ENCODE results near the gene ITPR3. TPM values are rescaled to one million over a fixed set of nuclear protein-coding genes. Genes with fewer than 3 reads are reported as not detected.

ITPR3 gene
- total and polyA plus RNA-seq, 2 donors (not counting 3 experiments of a cell fraction or from before 2014, with no cell fraction given): 28.8 to 52.2 TPM

DNA sequence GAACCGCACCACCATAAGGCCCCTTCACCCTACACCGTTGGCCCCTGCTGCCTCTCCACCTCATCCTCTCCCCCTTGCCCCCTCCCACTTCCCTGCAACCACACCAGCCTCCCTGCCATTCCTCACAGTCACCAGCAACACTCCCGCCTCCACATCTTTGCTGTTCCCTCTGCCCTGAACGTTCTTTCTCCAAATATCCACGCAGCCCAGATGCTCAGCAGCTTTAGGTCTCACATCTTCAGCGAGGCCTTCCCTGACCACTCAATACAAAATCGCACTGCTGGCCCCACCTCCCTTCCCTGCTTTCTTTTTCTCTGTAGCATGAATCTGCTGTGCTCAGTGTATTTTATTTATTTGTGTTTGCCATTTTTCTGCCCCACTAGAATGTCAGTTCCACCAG is 20.5 kb downstream of the ITPR3 start:
- dilution Hi-C loops (cut with MboI; ENCODE audit: extremely low pct_ligation_motif_present, low sequenced_read_pairs) (no loop called here), intact Hi-C loops (cut with micrococcal nuclease) (no loop called here)
- H3K4me3 ChIP-seq (replicated peaks in 1 of 3; ENCODE audit: insufficient read depth in 1 of 3, low read depth in 1 of 3, low read length in 3 of 3): no peak overlapping the region
- FAIRE-seq: no peak
- ChIA-PET CTCF (no interaction called here), POLR2A (no interaction called here)
- no peaks in the 10 kb centered on the region for H3K27me3 ChIP-seq (ENCODE audit: control insufficient read depth in 2 of 2, insufficient read depth in 2 of 2, low read length in 2 of 2)
- H3K4me2 ChIP-seq (ENCODE audit: insufficient read depth, low read length): no peak overlapping the region
- no peak overlapping the region for H2AFZ ChIP-seq (ENCODE audit: low read depth, low read length)
- no peaks in the 10 kb centered on the region for H3K9me1 ChIP-seq (replicated peaks; ENCODE audit: control insufficient read depth, extremely low read depth, insufficient read depth, low read length)
- H3K79me2 ChIP-seq (ENCODE audit: control insufficient read depth, insufficient read depth, low read length): peaks cover 7% of the 10 kb centered on the region
- H3K9me3 ChIP-seq (replicated peaks; ENCODE audit: control insufficient read depth, insufficient read depth, low read length): no peaks in the 10 kb centered on the region
- H3K36me3 ChIP-seq (ENCODE audit: control insufficient read depth in 2 of 2, extremely low read depth in 1 of 2, insufficient read depth in 2 of 2, low read length in 2 of 2): peaks cover 0 to 7% of the 10 kb centered on the region in 2 experiments
- TF ChIP-seq GATA2 (IDR thresholded peaks at IDR 0.05; ENCODE audit: insufficient read depth, insufficient read length, low read depth, low read length): no peak
- TF ChIP-seq, protein P1, sequence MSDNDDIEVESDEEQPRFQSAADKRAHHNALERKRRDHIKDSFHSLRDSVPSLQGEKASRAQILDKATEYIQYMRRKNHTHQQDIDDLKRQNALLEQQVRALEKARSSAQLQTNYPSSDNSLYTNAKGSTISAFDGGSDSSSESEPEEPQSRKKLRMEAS (IDR thresholded peaks at IDR 0.05; ENCODE audit: insufficient read depth, insufficient read length): no peak
- TF ChIP-seq MYC (IDR thresholded peaks at IDR 0.05; ENCODE audit: low read depth, low read length): no peak
- TF ChIP-seq, protein P2, sequence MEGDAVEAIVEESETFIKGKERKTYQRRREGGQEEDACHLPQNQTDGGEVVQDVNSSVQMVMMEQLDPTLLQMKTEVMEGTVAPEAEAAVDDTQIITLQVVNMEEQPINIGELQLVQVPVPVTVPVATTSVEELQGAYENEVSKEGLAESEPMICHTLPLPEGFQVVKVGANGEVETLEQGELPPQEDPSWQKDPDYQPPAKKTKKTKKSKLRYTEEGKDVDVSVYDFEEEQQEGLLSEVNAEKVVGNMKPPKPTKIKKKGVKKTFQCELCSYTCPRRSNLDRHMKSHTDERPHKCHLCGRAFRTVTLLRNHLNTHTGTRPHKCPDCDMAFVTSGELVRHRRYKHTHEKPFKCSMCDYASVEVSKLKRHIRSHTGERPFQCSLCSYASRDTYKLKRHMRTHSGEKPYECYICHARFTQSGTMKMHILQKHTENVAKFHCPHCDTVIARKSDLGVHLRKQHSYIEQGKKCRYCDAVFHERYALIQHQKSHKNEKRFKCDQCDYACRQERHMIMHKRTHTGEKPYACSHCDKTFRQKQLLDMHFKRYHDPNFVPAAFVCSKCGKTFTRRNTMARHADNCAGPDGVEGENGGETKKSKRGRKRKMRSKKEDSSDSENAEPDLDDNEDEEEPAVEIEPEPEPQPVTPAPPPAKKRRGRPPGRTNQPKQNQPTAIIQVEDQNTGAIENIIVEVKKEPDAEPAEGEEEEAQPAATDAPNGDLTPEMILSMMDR (IDR thresholded peaks at IDR 0.05; ENCODE audit: extremely low read depth in 1 of 2, insufficient read depth in 1 of 2, low read depth in 1 of 2, low read length in 2 of 2): no peak
- TF ChIP-seq FOS (IDR thresholded peaks at IDR 0.05; ENCODE audit: borderline replicate concordance, insufficient read depth, low read length): no peak
- TF ChIP-seq POLR2AphosphoS5 (IDR thresholded peaks at IDR 0.05; ENCODE audit: insufficient read depth, low read depth, low read length): no peak
- no peak for TF ChIP-seq EZH2 (IDR thresholded peaks at IDR 0.05; ENCODE audit: borderline replicate concordance, low read depth, low read length, severe bottlenecking)
- no peak for TF ChIP-seq JUN (IDR thresholded peaks at IDR 0.05; ENCODE audit: borderline replicate concordance, insufficient read depth, insufficient read length, low read depth)
- TF ChIP-seq POLR2A (IDR thresholded peaks at IDR 0.05; ENCODE audit: low read depth, low read length): no peak
- H3K27ac ChIP-seq (ENCODE audit: insufficient read depth, low read depth, low read length): no peak overlapping the region
- BruUV-seq (replicated peaks): no TSS peak
- DNase-seq (ENCODE audit: low read depth, low spot score): no peak
- H3K9ac ChIP-seq (replicated peaks; ENCODE audit: extremely low read depth, insufficient read depth, low read length): no peak overlapping the region
- H4K20me1 ChIP-seq (replicated peaks; ENCODE audit: control insufficient read depth, extremely low read depth, insufficient read depth, low read length): no peaks in the 10 kb centered on the region
- no peaks in the 10 kb centered on the region for H3K4me1 ChIP-seq (ENCODE audit: control insufficient read depth, extremely low read depth, insufficient read depth, low read length)

Data from endothelial cell of umbilical vein (primary cell).